HG02610 (cell line): ENCODE data around the gene GULP1.
"Not testable (repeated sequence)": the region's sequence is repeated elsewhere in the genome, so short reads cannot be mapped to it uniquely, and the experiment has no call there.

ENCODE experiments used
- ATAC-seq: cut with Tn5 transposase; IDR thresholded peaks from one replicate; pipeline ENCODE4 v1.9.1; 2021; ENCODE audit warnings: mild to moderate bottlenecking, moderate library complexity; ENCODE audit not compliant: unreplicated experiment

GULP1 gene, protein sequence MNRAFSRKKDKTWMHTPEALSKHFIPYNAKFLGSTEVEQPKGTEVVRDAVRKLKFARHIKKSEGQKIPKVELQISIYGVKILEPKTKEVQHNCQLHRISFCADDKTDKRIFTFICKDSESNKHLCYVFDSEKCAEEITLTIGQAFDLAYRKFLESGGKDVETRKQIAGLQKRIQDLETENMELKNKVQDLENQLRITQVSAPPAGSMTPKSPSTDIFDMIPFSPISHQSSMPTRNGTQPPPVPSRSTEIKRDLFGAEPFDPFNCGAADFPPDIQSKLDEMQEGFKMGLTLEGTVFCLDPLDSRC

GRCh38 chr2:188291617-188292347 lies at the start of gene GULP1:
Gene GULP1, plus strand, starts transcription at chr2:188291874. Its CDS starts 185,829 bp downstream, at chr2:188477703.
- no peak for ATAC-seq

GRCh38 chr2:188243381-188243780 lies 48.3 kb upstream of the GULP1 start:
- no peak for ATAC-seq

GRCh38 chr2:188244383-188244782 lies 47.3 kb upstream of the GULP1 start:
- no peak for ATAC-seq

DNA sequence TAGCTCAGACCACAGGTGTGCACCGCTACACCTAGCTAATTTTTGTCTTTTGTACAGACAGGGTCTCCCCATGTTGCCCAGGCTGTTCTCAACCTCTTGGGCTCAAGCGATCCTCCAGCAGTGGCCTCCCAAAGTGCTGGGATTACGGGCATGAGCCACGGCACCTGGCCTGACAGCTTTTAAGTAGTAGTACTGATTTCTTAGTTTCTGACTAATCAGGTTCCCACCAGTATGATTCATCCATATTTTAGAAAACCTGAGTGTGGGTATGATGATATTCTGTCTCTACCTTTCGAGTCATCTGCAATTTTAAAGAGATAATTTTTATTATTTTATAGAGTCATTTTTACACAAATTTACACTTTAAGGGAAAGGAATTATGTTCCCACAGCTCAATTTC lies 46.4 kb upstream of the GULP1 start:
- ATAC-seq = no peak

DNA sequence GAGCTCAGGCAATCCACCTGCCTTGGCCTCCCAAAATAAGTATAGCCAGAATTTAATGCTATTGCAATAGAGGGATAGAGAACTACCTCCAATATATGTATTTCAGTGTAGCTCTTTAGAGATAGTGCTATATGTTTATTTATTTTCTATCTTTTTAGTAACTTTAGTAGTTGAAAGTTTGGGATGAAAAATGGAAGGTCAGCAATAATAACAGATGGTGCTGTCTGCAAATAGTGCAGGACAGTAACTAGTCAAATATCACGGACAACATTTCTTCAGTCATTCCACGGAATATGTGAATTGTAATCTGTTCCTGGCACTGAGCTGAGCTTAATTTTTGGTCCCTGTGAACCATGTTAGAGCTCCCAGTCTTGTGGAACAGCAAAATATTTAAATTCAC lies 43.2 kb upstream of the GULP1 start:
- no peak for ATAC-seq

GRCh38 chr2:188251034-188251433 lies 40.6 kb upstream of the GULP1 start:
- no peak for ATAC-seq

- ATAC-seq = no peak
Observed at GRCh38 chr2:188256420-188256819, 35.3 kb upstream of the GULP1 start.

DNA sequence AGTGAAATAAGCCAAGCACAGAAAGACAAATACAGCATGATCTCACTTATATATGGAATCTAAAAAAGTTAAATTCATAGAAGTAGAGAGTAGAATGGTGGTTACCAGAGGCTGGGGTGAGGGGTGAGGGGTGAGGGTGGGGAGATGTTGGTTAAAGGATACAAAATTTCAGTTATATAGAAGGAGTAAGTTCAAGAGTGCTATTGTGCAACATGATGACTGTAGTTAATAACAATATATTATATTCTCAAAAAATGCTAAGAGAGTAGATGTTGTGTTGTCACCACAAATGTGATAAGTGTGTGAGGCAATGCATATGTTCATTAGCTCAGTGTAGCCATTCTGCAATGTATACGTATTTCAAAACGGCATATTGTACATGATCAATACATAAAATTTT lies 26.4 kb upstream of the GULP1 start:
- no peak for ATAC-seq

DNA sequence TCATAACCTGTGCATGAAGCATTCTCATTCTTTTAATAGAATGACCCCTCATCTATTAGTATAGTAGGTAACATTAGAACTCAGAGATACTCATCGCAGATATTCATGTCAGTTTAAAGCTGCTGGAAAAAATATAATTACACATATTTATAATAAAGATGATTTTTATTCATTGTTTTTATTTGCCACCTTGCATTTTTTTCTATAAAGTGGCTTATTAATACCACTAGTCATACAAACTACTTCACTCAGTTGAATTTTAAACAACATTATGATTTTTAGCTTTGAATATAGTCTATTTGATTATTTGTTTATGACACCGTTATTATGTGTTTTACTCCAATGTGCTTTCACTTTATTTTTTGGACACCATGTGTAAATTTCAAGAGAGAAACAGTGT lies 23.9 kb upstream of the GULP1 start:
- ATAC-seq = no peak

- ATAC-seq = no peak
Observed at GRCh38 chr2:188269004-188269403, 22.7 kb upstream of the GULP1 start.

GRCh38 chr2:188272121-188272520 lies 19.6 kb upstream of the GULP1 start:
- no peak for ATAC-seq

GRCh38 chr2:188274274-188274673 lies 17.4 kb upstream of the GULP1 start:
- ATAC-seq = no peak

- no peak for ATAC-seq
Observed at GRCh38 chr2:188276255-188276654, 15.4 kb upstream of the GULP1 start.

DNA sequence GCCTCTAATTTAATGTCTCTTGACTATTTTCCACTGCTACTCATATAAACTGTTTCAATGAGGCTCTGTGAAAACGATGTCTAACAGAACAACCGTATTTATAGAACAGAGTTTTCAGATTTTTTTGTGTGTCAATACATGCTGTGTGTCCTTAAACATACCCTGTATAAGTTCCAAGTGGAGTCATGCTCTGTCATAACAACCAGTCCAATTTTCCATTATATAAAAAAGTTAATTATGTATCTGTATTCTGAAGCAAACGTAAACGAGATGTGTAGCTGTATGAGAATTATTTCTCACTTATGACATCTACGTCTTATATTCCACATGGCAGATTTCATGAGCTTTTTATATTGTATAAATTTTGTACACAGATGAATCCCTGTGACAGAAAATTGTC lies 13.9 kb upstream of the GULP1 start:
- no peak for ATAC-seq

GRCh38 chr2:188278388-188279092 lies 13.1 kb upstream of the GULP1 start:
- no peak for ATAC-seq

- ATAC-seq = no peak
Observed at GRCh38 chr2:188279093-188279445, 12.6 kb upstream of the GULP1 start.

- no peak for ATAC-seq
Observed at GRCh38 chr2:188280811-188281222, 10.9 kb upstream of the GULP1 start.

DNA sequence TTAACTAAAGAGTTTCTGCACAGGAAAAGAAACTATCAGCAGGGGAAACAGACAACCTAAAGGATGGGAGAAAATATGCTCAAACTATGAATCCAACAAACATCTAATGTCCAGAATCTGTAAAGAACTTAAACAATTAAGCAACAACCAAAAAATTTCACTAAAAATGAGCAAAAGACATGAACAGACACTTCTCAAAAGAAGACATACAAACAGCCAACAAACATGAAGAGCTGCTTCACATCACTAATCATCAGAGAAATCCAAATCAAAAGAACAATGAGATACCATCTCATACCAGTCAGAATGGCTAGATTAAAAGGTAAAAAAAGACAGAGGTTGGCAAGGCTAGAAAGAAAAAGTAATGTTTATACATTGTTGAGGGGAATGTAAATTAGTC lies 8.8 kb upstream of the GULP1 start:
- ATAC-seq = no peak

DNA sequence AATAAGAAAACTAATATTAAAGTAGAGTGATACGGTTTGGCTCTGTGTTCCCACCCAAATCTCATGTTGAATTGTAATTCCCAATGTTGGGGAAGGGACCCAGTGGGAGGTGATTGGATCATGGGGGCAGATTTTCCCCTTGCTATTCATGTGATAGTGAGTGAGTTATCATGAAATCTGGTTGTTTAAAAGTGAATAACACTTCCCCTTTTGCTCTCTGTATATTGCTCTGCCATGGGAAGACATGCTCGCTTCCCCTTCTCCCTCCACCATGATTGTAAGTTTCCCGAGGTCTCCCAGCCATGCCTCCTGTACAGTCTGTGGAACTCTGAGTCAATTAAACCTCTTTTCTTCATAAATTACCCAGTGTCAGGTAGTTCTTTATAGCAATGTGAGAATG lies 7.4 kb upstream of the GULP1 start:
- ATAC-seq = not testable (repeated sequence)

DNA sequence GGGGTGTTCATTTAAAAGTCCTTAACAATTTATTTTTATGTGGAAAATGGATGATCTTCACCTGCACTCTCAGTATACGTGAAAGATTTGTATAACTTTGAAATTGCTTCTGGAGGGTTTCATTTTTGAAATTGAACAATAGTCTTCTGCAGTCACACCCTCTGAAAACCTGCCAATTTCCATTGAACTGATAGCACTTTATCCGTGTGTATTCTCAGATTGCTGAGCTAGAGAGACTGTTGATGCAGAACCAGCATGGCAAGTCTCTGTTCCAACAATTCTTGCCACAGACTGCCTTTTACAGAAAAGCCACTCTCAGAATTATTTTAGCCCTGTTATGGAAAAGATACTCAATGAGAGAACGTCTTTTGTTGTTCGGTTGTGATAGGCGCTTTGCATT lies 6.6 kb upstream of the GULP1 start:
- no peak for ATAC-seq

DNA sequence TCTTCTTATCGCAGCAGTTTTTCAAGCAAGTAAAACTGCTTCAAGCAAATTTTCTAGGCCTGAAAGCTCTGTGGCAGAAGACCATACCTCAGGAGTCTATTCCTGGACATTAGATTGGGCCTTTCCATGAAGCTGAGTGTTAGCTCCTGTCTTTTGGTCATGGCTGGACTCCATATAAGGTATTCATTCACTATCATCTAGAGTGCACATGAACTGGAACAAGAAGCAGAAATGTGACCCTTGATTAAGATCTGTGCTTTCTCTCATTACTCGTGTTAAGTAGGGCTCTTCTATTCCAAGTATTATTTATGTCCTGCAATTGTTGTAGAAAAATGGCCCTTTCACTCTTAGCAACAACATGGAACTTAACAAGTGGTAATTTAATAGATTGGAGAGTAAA lies 5.9 kb upstream of the GULP1 start:
- ATAC-seq = no peak

- no peak for ATAC-seq
Observed at GRCh38 chr2:188291142-188291616, 495 bp upstream of the GULP1 start.
